SK-N-SH (cell line): ENCODE measurements around the gene HOXB9. TPM values are rescaled to one million over a fixed set of nuclear protein-coding genes. Genes with fewer than 3 reads are reported as not detected.

Experiments
- CTCF ChIA-PET: fragments of 300-600, 350-600 bp; formaldehyde crosslinking; extraction: SDS; loops from one replicate; lab custom pipeline; 2021; lab: Yijun Ruan, JAX
- POLR2A ChIA-PET: fragments of 350-600 bp; sonication (Branson Sonifier 250); formaldehyde crosslinking; extraction: SDS; loops from one replicate; lab custom pipeline; 2020; ENCODE audit warnings: antibody characterized with exemption, inconsistent platforms; lab: Yijun Ruan, JAX
- DNase-seq: peaks from one replicate; pipeline ENCODE4 v3.0.0; 2012
- H2AFZ ChIP-seq: fragments of 200-600 bp; sonication (generic); 2 replicates; pipeline ENCODE4 v1.8.1; 2016; ENCODE audit warnings: antibody characterized with exemption, mild to moderate bottlenecking, low read depth
- H3F3A ChIP-seq: fragments of 200-600 bp; sonication (generic); replicated peaks from 2 replicates; pipeline ENCODE3; 2016; ENCODE audit warnings: antibody characterized with exemption, mild to moderate bottlenecking; ENCODE audit not compliant: insufficient read depth
- H3K27ac ChIP-seq, 2 experiments: fragments of 200-500 bp in 1 of 2; fragments of 200-600 bp in 1 of 2; sonication (Bioruptor generic) in 1 of 2; sonication (generic), shearing (Covaris generic) in 1 of 2; 2 replicates each; pipeline versions ENCODE4 v1.5.1 to v1.6.1; 2014 to 2016; ENCODE audit warnings: low read depth in 2 of 2, inconsistent platforms in 1 of 2, low read length in 1 of 2, mild to moderate bottlenecking in 1 of 2, mixed read lengths in 1 of 2
- H3K27me3 ChIP-seq: fragments of 200-600 bp; sonication (generic), shearing (Covaris generic); 2 replicates; pipeline ENCODE4 v1.6.1; 2016; ENCODE audit warnings: mixed run types; ENCODE audit not compliant: insufficient read depth
- H3K36me3 ChIP-seq, 2 experiments: fragments of 200-500 bp in 1 of 2; fragments of 200-600 bp in 1 of 2; sonication (Bioruptor generic) in 1 of 2; sonication (generic) in 1 of 2; replicated peaks in 1 of 2; 2 replicates each; pipeline versions ENCODE3 to v1.5.1; 2014 to 2016; ENCODE audit warnings: low read length in 1 of 2, mild to moderate bottlenecking in 1 of 2; ENCODE audit not compliant: insufficient read depth in 2 of 2, control insufficient read depth in 1 of 2
- H3K4me1 ChIP-seq, 2 experiments: fragments of 200-500 bp in 1 of 2; fragments of 200-600 bp in 1 of 2; sonication (Bioruptor generic) in 1 of 2; sonication (generic), shearing (Covaris generic) in 1 of 2; 2 replicates each; pipeline versions ENCODE4 v1.5.1 to v1.6.1; 2014 to 2016; ENCODE audit warnings: low read depth in 1 of 2, low read length in 1 of 2, mixed run types in 1 of 2; ENCODE audit not compliant: insufficient read depth in 2 of 2, control insufficient read depth in 1 of 2
- H3K4me2 ChIP-seq: fragments of 200-600 bp; sonication (generic), shearing (Covaris generic); 2 replicates; pipeline ENCODE4 v1.6.1; 2017; ENCODE audit warnings: mixed run types
- H3K4me3 ChIP-seq, 2 experiments: fragments of 200-500 bp in 1 of 2; fragments of 200-600 bp in 1 of 2; sonication (Bioruptor generic) in 1 of 2; sonication (generic), shearing (Covaris generic) in 1 of 2; 2 replicates each; pipeline versions ENCODE4 v1.5.1 to v1.8.1; 2014 to 2016; ENCODE audit warnings: low read depth in 2 of 2, inconsistent platforms in 1 of 2, low read length in 1 of 2, mild to moderate bottlenecking in 1 of 2, mixed read lengths in 1 of 2, moderate library complexity in 1 of 2
- H3K79me2 ChIP-seq: fragments of 200-600 bp; sonication (generic); 2 replicates; pipeline ENCODE4 v1.8.1; 2017; ENCODE audit warnings: mild to moderate bottlenecking; ENCODE audit not compliant: insufficient read depth
- H3K9ac ChIP-seq: fragments of 200-600 bp; sonication (generic); 2 replicates; pipeline ENCODE4 v1.6.1; 2017; ENCODE audit warnings: mixed run types
- H3K9me2 ChIP-seq: fragments of 200-600 bp; sonication (generic); 2 replicates; pipeline ENCODE4 v1.6.1; 2017; ENCODE audit warnings: mixed run types
- H3K9me3 ChIP-seq: fragments of 200-600 bp; sonication (generic); 2 replicates; pipeline ENCODE4 v1.6.1; 2017; ENCODE audit warnings: mixed run types, mild to moderate bottlenecking, moderate library complexity
- H4K20me1 ChIP-seq: fragments of 200-600 bp; sonication (generic); 2 replicates; pipeline ENCODE4 v1.6.1; 2017; ENCODE audit warnings: mild to moderate bottlenecking, mixed run types; ENCODE audit not compliant: insufficient read depth
- ELF1 ChIP-seq: IDR thresholded peaks from 2 replicates; pipeline ENCODE4 v1.4.0; 2012
- EZH2phosphoT487 ChIP-seq: fragments of 200-600 bp; sonication (generic); IDR thresholded peaks from 2 replicates; pipeline ENCODE4 v1.6.1; 2017; ENCODE audit warnings: low read depth, mixed run types, mild to moderate bottlenecking, antibody characterized with exemption, moderate library complexity, borderline replicate concordance
- GATA2 ChIP-seq: sonication (generic); formaldehyde crosslinking; IDR thresholded peaks from 2 replicates; pipeline ENCODE4 v1.5.0; 2020; ENCODE audit warnings: mild to moderate bottlenecking, missing genetic modification reagents
- NFIC ChIP-seq: IDR thresholded peaks from 2 replicates; pipeline ENCODE4 v1.4.0; 2012; ENCODE audit warnings: borderline replicate concordance
- RAD21 ChIP-seq: IDR thresholded peaks from 2 replicates; pipeline ENCODE4 v1.6.1; 2012; ENCODE audit warnings: mild to moderate bottlenecking, low read length
- TAF1 ChIP-seq: IDR thresholded peaks from 2 replicates; pipeline ENCODE4 v1.6.1; 2012; ENCODE audit warnings: low read depth, mild to moderate bottlenecking, low read length, moderate library complexity, borderline replicate concordance
- WGBS: methylation state at CpG from one replicate; pipeline ENCODE4 v1.1.6; 2017; ENCODE audit warnings: low lambda C conversion rate; 5-methylcytosine and 5-hydroxymethylcytosine counted together
- polyA plus RNA-seq, 3 experiments: library from polyadenylated mRNA; depleted of rRNA; stranded (reverse); fragments of >200 nt; gene quantifications; 2 replicates each; pipeline ENCODE4 v1.2.3, GENCODE V29; 2012
- TF ChIP-seq, protein P1 (sequence below): IDR thresholded peaks from 2 replicates; pipeline ENCODE4 v1.4.0; 2012; ENCODE audit warnings: low read depth, borderline replicate concordance
- TF ChIP-seq, protein P2 (sequence below): fragments of 200-600 bp; sonication (generic); IDR thresholded peaks from 2 replicates; pipeline ENCODE4 v1.6.1; 2017; ENCODE audit warnings: antibody characterized with exemption, mild to moderate bottlenecking, moderate library complexity

Gene HOXB9
- polyA plus RNA-seq, 1 of the 3 experiments (the other 2 are of a cell fraction): not detected

GRCh38 chr17:48615047-48615962 lies 10.9 kb downstream of the HOXB9 start, which contains the start of gene HOXB8:
HOXB8 (minus strand) TSS chr17:48615292; CDS start chr17:48614704, 588 bp downstream.
- POLR2A ChIA-PET: no interaction called here
- no peak within 1 kb of the TSS for H3K27ac ChIP-seq
- no peaks in the 10 kb centered on the region for H3K9me3 ChIP-seq
- no peaks in the 10 kb centered on the region for H3K79me2 ChIP-seq
- H3F3A ChIP-seq: no peaks in the 10 kb centered on the region
- TF ChIP-seq GATA2 (CRISPR knock-in tag) (no peak), EZH2phosphoT487 (peak; percentile 82), NFIC (no peak), TAF1 (no peak), ELF1 (no peak)
- TF ChIP-seq, protein P1, sequence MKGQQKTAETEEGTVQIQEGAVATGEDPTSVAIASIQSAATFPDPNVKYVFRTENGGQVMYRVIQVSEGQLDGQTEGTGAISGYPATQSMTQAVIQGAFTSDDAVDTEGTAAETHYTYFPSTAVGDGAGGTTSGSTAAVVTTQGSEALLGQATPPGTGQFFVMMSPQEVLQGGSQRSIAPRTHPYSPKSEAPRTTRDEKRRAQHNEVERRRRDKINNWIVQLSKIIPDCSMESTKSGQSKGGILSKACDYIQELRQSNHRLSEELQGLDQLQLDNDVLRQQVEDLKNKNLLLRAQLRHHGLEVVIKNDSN: no peak
- TF ChIP-seq, protein P2, sequence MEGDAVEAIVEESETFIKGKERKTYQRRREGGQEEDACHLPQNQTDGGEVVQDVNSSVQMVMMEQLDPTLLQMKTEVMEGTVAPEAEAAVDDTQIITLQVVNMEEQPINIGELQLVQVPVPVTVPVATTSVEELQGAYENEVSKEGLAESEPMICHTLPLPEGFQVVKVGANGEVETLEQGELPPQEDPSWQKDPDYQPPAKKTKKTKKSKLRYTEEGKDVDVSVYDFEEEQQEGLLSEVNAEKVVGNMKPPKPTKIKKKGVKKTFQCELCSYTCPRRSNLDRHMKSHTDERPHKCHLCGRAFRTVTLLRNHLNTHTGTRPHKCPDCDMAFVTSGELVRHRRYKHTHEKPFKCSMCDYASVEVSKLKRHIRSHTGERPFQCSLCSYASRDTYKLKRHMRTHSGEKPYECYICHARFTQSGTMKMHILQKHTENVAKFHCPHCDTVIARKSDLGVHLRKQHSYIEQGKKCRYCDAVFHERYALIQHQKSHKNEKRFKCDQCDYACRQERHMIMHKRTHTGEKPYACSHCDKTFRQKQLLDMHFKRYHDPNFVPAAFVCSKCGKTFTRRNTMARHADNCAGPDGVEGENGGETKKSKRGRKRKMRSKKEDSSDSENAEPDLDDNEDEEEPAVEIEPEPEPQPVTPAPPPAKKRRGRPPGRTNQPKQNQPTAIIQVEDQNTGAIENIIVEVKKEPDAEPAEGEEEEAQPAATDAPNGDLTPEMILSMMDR: no peak
- TF ChIP-seq, all 33 proteins: peak for 1
- Histone ChIP-seq H4K20me1 (peaks cover 29% of the 10 kb centered on the region), H3K4me1 (no peaks in the 10 kb centered on the region; a peak in 1 of 4 replicates), H3K4me3 (no peak within 1 kb of the TSS), H3K36me3 (no peaks in the 10 kb centered on the region), H3K4me2 (no peak within 1 kb of the TSS), H3K9ac (no peak within 1 kb of the TSS), H2AFZ (no peak within 1 kb of the TSS), H3K9me2 (no peaks in the 10 kb centered on the region), H3K27me3 (peaks cover 99% of the 10 kb centered on the region)
- CTCF ChIA-PET: interaction anchor here (0.6 to 4.2 kb wide), 13 partner anchors 11 to 590 kb away, joined by 3 to 33 read pairs (median 4); partner anchors contain the start of genes HOXB5 and HOXB9
- DNase-seq: no peak
- WGBS: 11% methylated on average over 41 of the region's 41 CpGs

DNA sequence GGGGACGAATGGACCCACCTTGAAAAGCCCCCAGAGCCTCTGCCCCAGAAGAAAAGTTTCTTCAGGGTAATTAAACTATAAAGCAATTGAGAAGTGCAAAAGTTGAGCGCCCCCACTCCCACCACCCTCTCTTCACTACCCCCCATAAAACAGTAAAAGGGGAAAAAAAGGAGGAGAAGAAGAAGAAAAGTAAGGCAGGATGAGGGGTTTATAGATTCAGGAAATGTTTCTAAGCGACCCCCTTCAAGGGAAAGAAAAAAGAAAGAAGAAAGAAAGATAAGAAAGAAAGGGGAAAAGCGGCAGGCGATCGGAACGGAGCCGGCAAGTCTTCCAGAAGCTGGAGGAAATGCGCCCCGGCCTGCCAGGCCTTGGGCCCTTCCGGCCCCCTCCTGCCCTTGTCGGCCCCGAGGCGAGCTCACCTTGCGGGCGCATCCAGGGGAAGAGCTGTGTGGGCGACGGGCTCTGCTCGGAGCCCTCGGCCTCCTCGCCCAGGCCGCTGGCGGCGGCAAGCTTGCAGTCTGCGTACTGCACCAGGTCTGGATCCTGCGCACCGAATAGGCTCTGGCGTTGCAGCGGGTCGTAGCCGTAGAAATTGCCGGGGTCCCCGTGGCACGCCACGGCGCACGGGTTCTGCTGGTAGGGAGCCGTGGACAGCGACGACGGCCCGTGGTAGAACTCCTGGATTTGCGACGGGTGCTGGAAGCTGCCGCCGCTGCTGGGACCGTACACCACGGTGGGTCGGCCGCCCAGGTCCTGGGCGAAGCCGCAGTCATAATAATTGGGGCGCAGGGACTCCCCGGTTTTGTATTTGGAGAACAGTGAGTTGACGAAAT lies 12.1 kb downstream of the HOXB9 start:
- ChIA-PET POLR2A (no interaction called here), CTCF (interaction anchor here (0.9 to 3.5 kb wide), 11 partner anchors 9 to 354 kb away, joined by 3 to 24 read pairs (median 5); partner anchors contain the start of gene HOXB5)
- H3K9me3 ChIP-seq: no peaks in the 10 kb centered on the region
- H3K9ac ChIP-seq: no peak overlapping the region
- H3K4me3 ChIP-seq: no peak overlapping the region
- H3K36me3 ChIP-seq: no peaks in the 10 kb centered on the region
- H3F3A ChIP-seq: no peaks in the 10 kb centered on the region
- H3K4me2 ChIP-seq: no peak overlapping the region
- H3K27ac ChIP-seq: no peak overlapping the region
- no peaks in the 10 kb centered on the region for H3K79me2 ChIP-seq
- H4K20me1 ChIP-seq: peaks cover 29% of the 10 kb centered on the region
- WGBS: 2% methylated on average over 33 of the region's 55 CpGs
- H3K27me3 ChIP-seq: peaks cover 99% of the 10 kb centered on the region
- DNase-seq: no peak
- TF ChIP-seq RAD21 (no peak), EZH2phosphoT487 (peak; percentile 98; the same call in 1 of the 2 replicates)
- TF ChIP-seq, all 33 proteins: peak for 1
- no peaks in the 10 kb centered on the region; a peak in 1 of 4 replicates for H3K4me1 ChIP-seq
- no peaks in the 10 kb centered on the region for H3K9me2 ChIP-seq
- H2AFZ ChIP-seq: no peak overlapping the region
